H9 (cell line): ENCODE results near the gene HOXD13. TPM values are rescaled to one million over a fixed set of nuclear protein-coding genes. Genes with fewer than 3 reads are reported as not detected.

Experiments
- DNase-seq: peaks from one replicate; pipeline ENCODE4 v3.0.0-alpha.2; 2017
- H2AFZ ChIP-seq: one replicate; pipeline ENCODE4 v1.6.1; 2013; ENCODE audit warnings: mild to moderate bottlenecking, low read length, control low read depth, moderate library complexity
- H2AK5ac ChIP-seq: 2 replicates; pipeline ENCODE4 v1.6.1; 2013; ENCODE audit warnings: low read length, control low read depth, mixed read lengths; ENCODE audit not compliant: insufficient read length
- H2BK120ac ChIP-seq: one replicate; pipeline ENCODE4 v1.6.1; 2013; ENCODE audit warnings: low read depth, mild to moderate bottlenecking, low read length, control low read depth, inconsistent platforms; ENCODE audit not compliant: poor library complexity, severe bottlenecking
- H2BK12ac ChIP-seq: 2 replicates; pipeline ENCODE4 v1.6.1; 2013; ENCODE audit warnings: low read length, control low read depth, mixed read lengths, low read depth; ENCODE audit not compliant: insufficient read length
- H2BK15ac ChIP-seq: 2 replicates; pipeline ENCODE4 v1.6.1; 2013; ENCODE audit warnings: low read depth, low read length, control low read depth
- H2BK20ac ChIP-seq: one replicate; pipeline ENCODE4 v1.6.1; 2013; ENCODE audit warnings: low read depth, mild to moderate bottlenecking, low read length, control low read depth, inconsistent platforms; ENCODE audit not compliant: poor library complexity, severe bottlenecking
- H2BK5ac ChIP-seq: 2 replicates; pipeline ENCODE4 v1.6.1; 2013; ENCODE audit warnings: low read length, control low read depth, mixed read lengths; ENCODE audit not compliant: insufficient read length
- H3K14ac ChIP-seq: 2 replicates; pipeline ENCODE4 v1.6.1; 2013; ENCODE audit warnings: low read length, control low read depth; ENCODE audit not compliant: insufficient read depth
- H3K18ac ChIP-seq: 2 replicates; pipeline ENCODE4 v1.6.1; 2013; ENCODE audit warnings: low read depth, mild to moderate bottlenecking, mixed read lengths, low read length, control low read depth; ENCODE audit not compliant: insufficient read length
- H3K23ac ChIP-seq: 2 replicates; pipeline ENCODE4 v1.6.1; 2013; ENCODE audit warnings: low read length, control low read depth, mixed read lengths, low read depth; ENCODE audit not compliant: insufficient read length
- H3K23me2 ChIP-seq: 2 replicates; pipeline ENCODE4 v1.6.1; 2013; ENCODE audit warnings: low read depth, mild to moderate bottlenecking, mixed read lengths, low read length, control low read depth; ENCODE audit not compliant: insufficient read length, poor library complexity, severe bottlenecking
- H3K27ac ChIP-seq: 2 replicates; pipeline ENCODE4 v1.5.1; 2013; ENCODE audit warnings: low read length, control low read depth, mixed read lengths, low read depth; ENCODE audit not compliant: insufficient read length
- H3K27me3 ChIP-seq: 2 replicates; pipeline ENCODE4 v1.6.1; 2013; ENCODE audit warnings: low read length, control low read depth, inconsistent platforms; ENCODE audit not compliant: insufficient read depth
- H3K4ac ChIP-seq: 2 replicates; pipeline ENCODE4 v1.6.1; 2013; ENCODE audit warnings: low read depth, mild to moderate bottlenecking, control low read depth, inconsistent platforms, low read length, moderate library complexity
- H3K4me1 ChIP-seq: 2 replicates; pipeline ENCODE4 v1.6.1; 2013; ENCODE audit warnings: low read length, control low read depth, inconsistent platforms; ENCODE audit not compliant: insufficient read depth
- H3K4me2 ChIP-seq: 2 replicates; pipeline ENCODE4 v1.6.1; 2013; ENCODE audit warnings: low read length, control low read depth, mixed read lengths; ENCODE audit not compliant: insufficient read length, insufficient read depth
- H3K56ac ChIP-seq: 2 replicates; pipeline ENCODE4 v1.6.1; 2013; ENCODE audit warnings: low read depth, mild to moderate bottlenecking, mixed read lengths, low read length, control low read depth; ENCODE audit not compliant: insufficient read length
- H3K79me1 ChIP-seq: 2 replicates; pipeline ENCODE4 v1.6.1; 2013; ENCODE audit warnings: low read depth, mild to moderate bottlenecking, moderate library complexity, low read length, control low read depth, inconsistent platforms; ENCODE audit not compliant: insufficient read depth, poor library complexity, severe bottlenecking
- H3K79me2 ChIP-seq: 2 replicates; pipeline ENCODE4 v1.6.1; 2013; ENCODE audit warnings: low read length, control low read depth, inconsistent platforms; ENCODE audit not compliant: insufficient read depth
- H3K9ac ChIP-seq: 2 replicates; pipeline ENCODE4 v1.6.1; 2013; ENCODE audit warnings: low read length, control low read depth, mixed read lengths; ENCODE audit not compliant: insufficient read length; ENCODE audit errors: extremely low read depth
- H3K9me3 ChIP-seq: one replicate; pipeline ENCODE4 v1.6.1; 2013; ENCODE audit warnings: low read depth, low read length, inconsistent platforms; ENCODE audit not compliant: control insufficient read depth
- H3T11ph ChIP-seq: one replicate; pipeline ENCODE4 v1.6.1; 2013; ENCODE audit warnings: mild to moderate bottlenecking, low read length, control low read depth, inconsistent platforms
- H4K20me1 ChIP-seq: one replicate; pipeline ENCODE4 v1.6.1; 2013; ENCODE audit not compliant: control insufficient read depth, insufficient read length, insufficient read depth
- H4K5ac ChIP-seq: 2 replicates; pipeline ENCODE4 v1.6.1; 2013; ENCODE audit warnings: low read depth, mild to moderate bottlenecking, mixed read lengths, low read length, control low read depth; ENCODE audit not compliant: insufficient read length
- H4K8ac ChIP-seq: replicated peaks from 2 replicates; pipeline ENCODE4 v1.6.1; 2013; ENCODE audit warnings: low read length, control low read depth, mixed read lengths, low read depth; ENCODE audit not compliant: insufficient read length
- H4K91ac ChIP-seq: 2 replicates; pipeline ENCODE4 v1.6.1; 2013; ENCODE audit warnings: low read depth, mild to moderate bottlenecking, moderate library complexity, mixed read lengths, low read length, control low read depth; ENCODE audit not compliant: insufficient read length
- H3K27ac Mint-ChIP-seq, 3 experiments: 2 replicates in 2 of 3; 3 replicates in 1 of 3; pipeline ENCODE4 v1.8.0; 2020 to 2021; ENCODE audit warnings: mixed read lengths in 3 of 3, mild to moderate bottlenecking in 1 of 3, moderate library complexity in 1 of 3
- H3K27me3 Mint-ChIP-seq: 2 replicates; pipeline ENCODE4 v1.8.0; 2021; ENCODE audit warnings: low read depth, mild to moderate bottlenecking, moderate library complexity, mixed read lengths
- H3K36me3 Mint-ChIP-seq, 3 experiments: 2 replicates in 2 of 3; 3 replicates in 1 of 3; pipeline ENCODE4 v1.8.0; 2020 to 2021; ENCODE audit warnings: low read depth in 3 of 3, mixed read lengths in 3 of 3; ENCODE audit not compliant: insufficient read depth in 1 of 3
- H3K4me1 Mint-ChIP-seq, 2 experiments: 2 replicates each; pipeline ENCODE4 v1.8.0; 2020; ENCODE audit warnings: mixed read lengths in 2 of 2
- H3K4me3 Mint-ChIP-seq, 2 experiments: 2 replicates in 1 of 2; 3 replicates in 1 of 2; pipeline ENCODE4 v1.8.0; 2020 to 2021; ENCODE audit warnings: mild to moderate bottlenecking in 2 of 2, mixed read lengths in 2 of 2, moderate library complexity in 1 of 2
- H3K9me3 Mint-ChIP-seq, 2 experiments: 2 replicates in 1 of 2; 3 replicates in 1 of 2; pipeline ENCODE4 v1.8.0; 2020; ENCODE audit warnings: mild to moderate bottlenecking in 2 of 2, mixed read lengths in 2 of 2, moderate library complexity in 1 of 2
- WGBS: extraction: QIAGEN DNeasy Blood & Tissue Kit; methylation state at CpG from one replicate; pipeline ENCODE4 v1.1.7; 2013; ENCODE audit warnings: missing lambda C conversion rate, low lambda C conversion rate, mixed read lengths; ENCODE audit not compliant: insufficient read length; ENCODE audit errors: extremely low coverage; 5-methylcytosine and 5-hydroxymethylcytosine counted together
- total RNA-seq: library from RNA; stranded (reverse); gene quantifications from 2 replicates; pipeline ENCODE4 v1.2.1, GENCODE V29; 2021
- TF ChIP-seq, protein P1 (sequence below): fragments of 200-600 bp; sonication (generic); conservative IDR thresholded peaks from 3 replicates; pipeline ENCODE4 v1.8.0; 2021; ENCODE audit warnings: antibody characterized with exemption, mild to moderate bottlenecking

The HOXD13 gene
- total RNA-seq, 1 experiment from 2014 or later: not detected

DNA sequence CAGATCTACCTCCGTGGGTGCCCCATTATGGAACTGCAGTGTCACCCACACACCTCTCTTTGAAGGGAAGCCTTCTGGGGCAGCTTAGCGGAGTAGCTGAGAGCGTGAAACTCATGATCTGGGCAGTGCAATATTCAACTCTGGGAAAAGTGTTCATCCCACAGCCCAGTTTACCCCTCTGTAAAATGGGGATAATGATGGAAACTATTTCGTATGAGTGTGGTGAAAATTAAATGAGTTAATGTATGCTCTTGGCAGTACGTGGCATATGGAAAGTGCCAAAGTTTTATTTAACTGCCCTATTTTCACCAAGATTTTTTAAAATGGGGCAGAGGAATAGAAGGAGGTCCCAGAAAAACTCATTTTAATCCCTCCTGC, 20.2 kb upstream of the HOXD13 start:
- Histone ChIP-seq H2AK5ac (no peak overlapping the region), H4K8ac (no peak overlapping the region), H2BK12ac (no peak overlapping the region), H2AFZ (no peak overlapping the region), H3K9me3 (no peaks in the 10 kb centered on the region), H3K23me2 (no peaks in the 10 kb centered on the region), H3K79me1 (no peaks in the 10 kb centered on the region), H4K91ac (no peak overlapping the region), H3K23ac (no peak overlapping the region), H3K56ac (no peak overlapping the region), H3K4ac (no peak overlapping the region), H2BK5ac (no peak overlapping the region), H3K79me2 (no peaks in the 10 kb centered on the region), H2BK20ac (no peak overlapping the region), H4K5ac (no peak overlapping the region), H3K27ac (no peak overlapping the region), H2BK120ac (no peak overlapping the region), H3K18ac (no peak overlapping the region), H3K9ac (no peak overlapping the region), H3K4me1 (no peaks in the 10 kb centered on the region), H2BK15ac (no peak overlapping the region), H3T11ph (no peak overlapping the region), H3K27me3 (peaks cover 99% of the 10 kb centered on the region), H3K4me2 (no peak overlapping the region), H4K20me1 (no peaks in the 10 kb centered on the region), H3K14ac (no peak overlapping the region)
- DNase-seq: no peak
- Mint-ChIP-seq H3K27ac (no peak overlapping the region; a peak in 1 of 7 replicates), H3K27me3 (peaks cover 100% of the 10 kb centered on the region), H3K4me1 (peaks cover 11 to 33% of the 10 kb centered on the region in 2 experiments; a peak in 3 of 4 replicates), H3K9me3 (peaks cover 5 to 7% of the 10 kb centered on the region in 2 experiments; a peak in 4 of 5 replicates), H3K4me3 (no peak overlapping the region; a peak in 1 of 5 replicates), H3K36me3 (peaks cover 0 to 4% (median 0%) of the 10 kb centered on the region in 3 experiments; a peak in 1 of 7 replicates)
- TF ChIP-seq, protein P1, sequence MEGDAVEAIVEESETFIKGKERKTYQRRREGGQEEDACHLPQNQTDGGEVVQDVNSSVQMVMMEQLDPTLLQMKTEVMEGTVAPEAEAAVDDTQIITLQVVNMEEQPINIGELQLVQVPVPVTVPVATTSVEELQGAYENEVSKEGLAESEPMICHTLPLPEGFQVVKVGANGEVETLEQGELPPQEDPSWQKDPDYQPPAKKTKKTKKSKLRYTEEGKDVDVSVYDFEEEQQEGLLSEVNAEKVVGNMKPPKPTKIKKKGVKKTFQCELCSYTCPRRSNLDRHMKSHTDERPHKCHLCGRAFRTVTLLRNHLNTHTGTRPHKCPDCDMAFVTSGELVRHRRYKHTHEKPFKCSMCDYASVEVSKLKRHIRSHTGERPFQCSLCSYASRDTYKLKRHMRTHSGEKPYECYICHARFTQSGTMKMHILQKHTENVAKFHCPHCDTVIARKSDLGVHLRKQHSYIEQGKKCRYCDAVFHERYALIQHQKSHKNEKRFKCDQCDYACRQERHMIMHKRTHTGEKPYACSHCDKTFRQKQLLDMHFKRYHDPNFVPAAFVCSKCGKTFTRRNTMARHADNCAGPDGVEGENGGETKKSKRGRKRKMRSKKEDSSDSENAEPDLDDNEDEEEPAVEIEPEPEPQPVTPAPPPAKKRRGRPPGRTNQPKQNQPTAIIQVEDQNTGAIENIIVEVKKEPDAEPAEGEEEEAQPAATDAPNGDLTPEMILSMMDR: no peak
- no CpG with 5 or more reads among the region's 5 CpGs for WGBS
